PC-3 (cell line): ENCODE data around the gene ZNF532.

Experiments used
- CTCF ChIP-seq: fragments of 300-600 bp; sonication (generic); conservative IDR thresholded peaks from 2 replicates; pipeline ENCODE4 v1.5.1; 2017; ENCODE audit warnings: antibody characterized with exemption, low read depth, mild to moderate bottlenecking, low read length
- EZH2 ChIP-seq: fragments of 300-600 bp; sonication (generic); IDR thresholded peaks from one replicate; pipeline ENCODE4 v1.6.1; 2017; ENCODE audit warnings: antibody characterized with exemption, mild to moderate bottlenecking, low read length; ENCODE audit not compliant: unreplicated experiment

DNA sequence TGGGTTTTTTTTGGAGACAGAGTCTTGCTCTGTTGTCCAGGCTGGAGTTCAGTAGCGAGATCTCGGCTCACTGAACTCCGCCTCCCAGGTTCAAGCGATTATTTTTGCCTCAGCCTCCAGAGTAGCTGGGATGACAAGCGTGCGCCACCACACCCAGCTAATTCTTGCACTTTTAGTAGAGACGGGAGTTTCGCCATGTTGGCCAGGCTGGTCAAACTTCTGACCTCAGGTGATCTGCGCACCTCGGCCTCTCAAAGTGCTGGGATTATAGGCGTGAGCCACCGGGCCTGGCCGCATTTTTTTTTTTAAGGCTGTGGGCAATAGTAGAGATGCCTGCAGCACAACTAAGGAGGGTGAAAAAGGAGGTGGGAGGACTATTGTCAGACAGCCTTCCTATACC is 41.7 kb upstream of the ZNF532 start:
- TF ChIP-seq EZH2 (no peak), CTCF (no peak)
